Measurements from ENCODE around the gene ERC1. TPM values are rescaled to one million over a fixed set of nuclear protein-coding genes. Genes with fewer than 3 reads are reported as not detected.
A peak's percentile ranks its signal among the peaks of the same experiment; 100 is the strongest.

The ERC1 gene
- total RNA-seq, 2 experiments from 2014 or later, result 40.1 to 49.6 TPM

GRCh38 chr12:1533205-1533601, 542.2 kb downstream of the ERC1 start:
- Histone ChIP-seq H3K36me3 (ENCODE audit: insufficient read depth, low read length) (no peaks in the 10 kb centered on the region), H3K27ac (ENCODE audit: low read depth in 1 of 2, low read length in 2 of 2) (no peak overlapping the region), H3K9me3 (ENCODE audit: control insufficient read depth in 1 of 2, insufficient read depth in 1 of 2, low read length in 2 of 2) (peaks cover 0 to 11% of the 10 kb centered on the region in 2 experiments), H3K27me3 (ENCODE audit: control insufficient read depth in 1 of 2, insufficient read depth in 2 of 2, low read length in 2 of 2) (peaks cover 57 to 88% of the 10 kb centered on the region in 2 experiments), H3K4me3 (ENCODE audit: low read length) (peak overlapping the region; percentile 33), H3K4me1 (ENCODE audit: insufficient read depth, low read length) (peaks cover 46% of the 10 kb centered on the region)
- H3K36me3 Mint-ChIP-seq (ENCODE audit: low read depth), result no peaks in the 10 kb centered on the region
- peak overlapping the region; percentile 78 for H3K4me3 Mint-ChIP-seq
- intact Hi-C loops (cut with DNase I, micrococcal nuclease), result no loop called here
- POLR2A ChIA-PET, result no interaction called here
- no peaks in the 10 kb centered on the region for H3K9me3 Mint-ChIP-seq
- ATAC-seq (ENCODE audit: poor library complexity), result peak; percentile 22
- H3K27me3 Mint-ChIP-seq, result peaks cover 73% of the 10 kb centered on the region
- peaks cover 28% of the 10 kb centered on the region for H3K4me1 Mint-ChIP-seq (ENCODE audit: low read depth)
- CTCF ChIA-PET, result interaction anchor here (0.6 kb wide), 1 partner anchor 50 kb away, joined by 3 read pairs; no protein-coding TSS in a partner anchor
- TF ChIP-seq CTCF (IDR thresholded peaks at IDR 0.05), result no peak
- DNase-seq, result peak in 5 of 14 experiments; percentile 17 to 64 (median 27)
- H3K27ac Mint-ChIP-seq, result no peak overlapping the region

DNA sequence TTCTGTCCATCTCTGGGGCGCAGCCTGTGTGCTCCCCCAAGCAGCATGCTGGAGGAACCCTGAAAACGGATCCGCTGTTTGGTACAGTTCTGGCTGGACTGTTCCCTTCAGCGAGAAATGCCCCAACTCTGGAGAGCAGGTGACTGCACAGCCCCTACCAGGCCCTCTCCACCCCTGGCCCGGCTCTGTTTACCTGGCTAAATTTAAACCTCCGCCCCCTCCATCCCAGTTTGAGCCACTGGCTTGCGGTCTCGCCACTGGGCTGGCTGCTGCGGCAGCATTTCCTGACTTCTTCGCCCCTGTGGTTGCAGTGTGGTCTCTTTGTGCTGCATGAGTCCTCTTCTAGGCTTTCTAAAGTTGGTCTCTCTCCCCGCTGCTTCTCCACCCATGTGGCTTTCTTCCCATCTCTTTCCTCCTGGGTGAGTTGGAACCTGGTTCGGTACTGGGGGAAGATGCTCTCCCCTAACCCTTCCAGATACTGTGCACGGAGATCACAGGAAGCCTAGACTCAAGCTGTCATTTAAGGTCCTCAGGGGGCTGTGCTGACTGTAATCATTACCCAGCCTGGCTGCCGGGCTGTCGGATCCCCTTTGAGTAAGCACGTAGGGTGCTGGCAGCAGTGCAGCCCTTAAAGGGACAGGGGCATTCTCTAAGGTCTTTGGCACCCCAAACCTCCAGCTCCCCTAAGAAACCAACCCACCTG, 542.7 kb downstream of the ERC1 start:
- Histone ChIP-seq H3K4me1 (ENCODE audit: insufficient read depth, low read length) (peaks cover 46% of the 10 kb centered on the region), H3K27me3 (ENCODE audit: control insufficient read depth in 1 of 2, insufficient read depth in 2 of 2, low read length in 2 of 2) (peaks cover 57 to 87% of the 10 kb centered on the region in 2 experiments), H3K4me3 (ENCODE audit: low read length) (peak overlapping the region; percentile 33), H3K36me3 (ENCODE audit: insufficient read depth, low read length) (no peaks in the 10 kb centered on the region), H3K9me3 (ENCODE audit: control insufficient read depth in 1 of 2, insufficient read depth in 1 of 2, low read length in 2 of 2) (peaks cover 0 to 11% of the 10 kb centered on the region in 2 experiments), H3K27ac (ENCODE audit: low read depth in 1 of 2, low read length in 2 of 2) (no peak overlapping the region)
- peaks cover 28% of the 10 kb centered on the region for H3K4me1 Mint-ChIP-seq (ENCODE audit: low read depth)
- peaks cover 71% of the 10 kb centered on the region for H3K27me3 Mint-ChIP-seq
- ChIA-PET CTCF (interaction anchor here (0.7 to 1.3 kb wide), 2 partner anchors 9 to 56 kb away, joined by 3 to 4 read pairs; no protein-coding TSS in a partner anchor), POLR2A (no interaction called here)
- intact Hi-C loops (cut with DNase I, micrococcal nuclease), result no loop called here
- no peaks in the 10 kb centered on the region for H3K36me3 Mint-ChIP-seq (ENCODE audit: low read depth)
- peak in 7 of 14 experiments; percentile 5 to 61 (median 43) for DNase-seq
- ATAC-seq (ENCODE audit: poor library complexity), result peak; percentile 50
- H3K9me3 Mint-ChIP-seq, result no peaks in the 10 kb centered on the region
- no peak overlapping the region for H3K27ac Mint-ChIP-seq
- H3K4me3 Mint-ChIP-seq, result peak overlapping the region; percentile 78
- no peak for TF ChIP-seq CTCF (IDR thresholded peaks at IDR 0.05)

- Histone ChIP-seq H3K27ac (ENCODE audit: low read depth in 1 of 2, low read length in 2 of 2) (no peak overlapping the region), H3K4me3 (ENCODE audit: low read length) (no peak overlapping the region), H3K9me3 (ENCODE audit: control insufficient read depth in 1 of 2, insufficient read depth in 1 of 2, low read length in 2 of 2) (peaks cover 0 to 11% of the 10 kb centered on the region in 2 experiments), H3K4me1 (ENCODE audit: insufficient read depth, low read length) (peaks cover 43% of the 10 kb centered on the region), H3K27me3 (ENCODE audit: control insufficient read depth in 1 of 2, insufficient read depth in 2 of 2, low read length in 2 of 2) (peaks cover 54 to 85% of the 10 kb centered on the region in 2 experiments), H3K36me3 (ENCODE audit: insufficient read depth, low read length) (no peaks in the 10 kb centered on the region)
- H3K9me3 Mint-ChIP-seq, result no peaks in the 10 kb centered on the region
- peaks cover 23% of the 10 kb centered on the region for H3K4me1 Mint-ChIP-seq (ENCODE audit: low read depth)
- H3K4me3 Mint-ChIP-seq, result no peak overlapping the region
- no peaks in the 10 kb centered on the region for H3K36me3 Mint-ChIP-seq (ENCODE audit: low read depth)
- DNase-seq (no peak), ATAC-seq (ENCODE audit: poor library complexity) (no peak)
- peaks cover 71% of the 10 kb centered on the region for H3K27me3 Mint-ChIP-seq
- ChIA-PET POLR2A (interaction anchor here (0.6 kb wide), 1 partner anchor 118 kb away, joined by 3 read pairs; no protein-coding TSS in a partner anchor), CTCF (interaction anchor here (1.3 kb wide), 1 partner anchor 55 kb away, joined by 3 read pairs; no protein-coding TSS in a partner anchor)
- intact Hi-C loops (cut with DNase I, micrococcal nuclease), result no loop called here
- no peak for TF ChIP-seq CTCF (IDR thresholded peaks at IDR 0.05)
- no peak overlapping the region for H3K27ac Mint-ChIP-seq
Observed at GRCh38 chr12:1534748-1535147, 543.7 kb downstream of the ERC1 start.
